SU-DHL-6 (cell line): Measurements from ENCODE around the gene COL6A2.

ENCODE experiments used
- EZH2phosphoT487 ChIP-seq: fragments of 200-600 bp; sonication (generic), shearing (Covaris generic); conservative IDR thresholded peaks from 2 replicates; pipeline ENCODE4 v1.6.1; 2018; ENCODE audit warnings: mild to moderate bottlenecking, antibody characterized with exemption, low read length, moderate library complexity, mixed read lengths
- TF ChIP-seq, protein P1 (sequence below): fragments of 200-600 bp; sonication (generic); IDR thresholded peaks from one replicate; pipeline ENCODE4 v1.5.1; 2017; ENCODE audit warnings: antibody characterized with exemption, mild to moderate bottlenecking, low read length, moderate library complexity; ENCODE audit not compliant: insufficient read depth, poor library complexity, severe bottlenecking

DNA sequence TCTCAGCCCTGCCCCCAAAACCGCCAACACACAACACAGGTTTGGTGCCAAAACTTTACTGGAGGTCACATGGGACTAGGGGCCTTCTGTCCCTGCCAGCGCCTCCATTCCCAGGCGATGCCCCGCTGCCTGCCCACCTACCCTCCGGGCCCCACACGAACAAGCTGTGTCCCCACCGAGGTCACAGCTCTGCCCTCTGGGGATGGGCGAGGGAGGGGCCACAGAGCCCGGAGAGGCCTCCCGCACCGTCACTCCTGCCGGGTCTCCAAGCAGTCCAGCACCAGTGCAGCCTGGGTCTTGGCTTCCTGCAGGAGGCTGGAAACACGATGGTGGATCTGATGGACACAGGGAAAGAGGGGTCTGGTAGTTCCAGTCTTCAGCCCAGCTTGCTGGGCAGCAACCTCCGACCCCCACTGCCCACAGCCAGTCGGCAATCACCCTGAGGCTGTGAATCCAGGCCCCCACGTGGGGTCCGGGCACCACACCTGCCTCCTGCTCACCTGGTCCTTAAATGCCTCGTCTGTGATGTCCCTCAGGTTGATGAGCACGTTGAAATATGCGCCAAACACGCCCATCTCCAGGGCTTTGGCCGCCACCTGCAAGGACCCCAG is 38.9 kb downstream of the COL6A2 start:
- TF ChIP-seq, protein P1, sequence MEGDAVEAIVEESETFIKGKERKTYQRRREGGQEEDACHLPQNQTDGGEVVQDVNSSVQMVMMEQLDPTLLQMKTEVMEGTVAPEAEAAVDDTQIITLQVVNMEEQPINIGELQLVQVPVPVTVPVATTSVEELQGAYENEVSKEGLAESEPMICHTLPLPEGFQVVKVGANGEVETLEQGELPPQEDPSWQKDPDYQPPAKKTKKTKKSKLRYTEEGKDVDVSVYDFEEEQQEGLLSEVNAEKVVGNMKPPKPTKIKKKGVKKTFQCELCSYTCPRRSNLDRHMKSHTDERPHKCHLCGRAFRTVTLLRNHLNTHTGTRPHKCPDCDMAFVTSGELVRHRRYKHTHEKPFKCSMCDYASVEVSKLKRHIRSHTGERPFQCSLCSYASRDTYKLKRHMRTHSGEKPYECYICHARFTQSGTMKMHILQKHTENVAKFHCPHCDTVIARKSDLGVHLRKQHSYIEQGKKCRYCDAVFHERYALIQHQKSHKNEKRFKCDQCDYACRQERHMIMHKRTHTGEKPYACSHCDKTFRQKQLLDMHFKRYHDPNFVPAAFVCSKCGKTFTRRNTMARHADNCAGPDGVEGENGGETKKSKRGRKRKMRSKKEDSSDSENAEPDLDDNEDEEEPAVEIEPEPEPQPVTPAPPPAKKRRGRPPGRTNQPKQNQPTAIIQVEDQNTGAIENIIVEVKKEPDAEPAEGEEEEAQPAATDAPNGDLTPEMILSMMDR, result no peak
- no peak for TF ChIP-seq EZH2phosphoT487
